B cell (primary cell): ENCODE results near the gene GMCL1. TPM values are rescaled to one million over a fixed set of nuclear protein-coding genes. Genes with fewer than 3 reads are reported as not detected.
"Not testable (repeated sequence)": the region's sequence is repeated elsewhere in the genome, so short reads cannot be mapped to it uniquely, and the experiment has no call there.

Experiments used
- ATAC-seq: fragments of 200-7000 bp; cut with Tn5 transposase; one replicate; pipeline ENCODE4 v1.10.0; 2021; ENCODE audit warnings: low read depth, mild to moderate bottlenecking, moderate number of reproducible peaks, moderate library complexity
- CTCF ChIA-PET: fragments of 350-600 bp; sonication (Branson Sonifier 250); formaldehyde crosslinking; loops from one replicate; lab custom pipeline; 2021; ENCODE audit warnings: antibody characterized with exemption, inconsistent platforms; lab: Charles Lee
- POLR2A ChIA-PET: fragments of 350-600 bp; sonication (Branson Sonifier 250); formaldehyde crosslinking; loops from one replicate; lab custom pipeline; 2021; ENCODE audit warnings: antibody characterized with exemption; lab: Charles Lee
- DNase-seq: peaks from one replicate; pipeline ENCODE4 v3.0.0; 2013
- H2AFZ ChIP-seq: 2 replicates; pipeline ENCODE4 v1.6.1; 2012; ENCODE audit warnings: mild to moderate bottlenecking, low read depth, low read length; ENCODE audit not compliant: insufficient read depth, poor library complexity, severe bottlenecking
- H3K27ac ChIP-seq, 2 donors: 1 replicate in 1 of 2; 2 replicates in 1 of 2; pipeline ENCODE4 v1.5.1; 2012 to 2013; ENCODE audit warnings: low read length in 2 of 2, mild to moderate bottlenecking in 2 of 2, moderate library complexity in 1 of 2
- H3K27me3 ChIP-seq, 4 experiments: fragments of 200-600 bp in 1 of 4; sonication (generic) in 1 of 4; replicated peaks in 1 of 4; 1 replicate in 2 of 4; 2 replicates in 2 of 4; pipeline versions ENCODE4 v1.6.1 to v1.7.0; 2013 to 2016; ENCODE audit warnings: low read length in 3 of 4, mild to moderate bottlenecking in 2 of 4, mixed read lengths in 1 of 4, moderate library complexity in 1 of 4; ENCODE audit not compliant: insufficient read depth in 4 of 4, control insufficient read depth in 3 of 4; ENCODE audit errors: control extremely low read depth in 1 of 4
- H3K36me3 ChIP-seq, 2 experiments: replicated peaks in 1 of 2; 1 replicate in 1 of 2; 2 replicates in 1 of 2; pipeline versions ENCODE4 v1.6.1 to v1.7.1; 2013; ENCODE audit warnings: low read length in 1 of 2; ENCODE audit not compliant: insufficient read depth in 2 of 2, control insufficient read depth in 1 of 2; ENCODE audit errors: control extremely low read depth in 1 of 2, extremely low read depth in 1 of 2
- H3K4me1 ChIP-seq, 2 donors: fragments of 200-600 bp in 1 of 2; sonication (generic) in 1 of 2; 1 replicate in 1 of 2; 2 replicates in 1 of 2; pipeline versions ENCODE4 v1.5.1 to v1.6.1; 2013 to 2017; ENCODE audit warnings: low read length in 2 of 2; ENCODE audit not compliant: control insufficient read depth in 2 of 2, insufficient read depth in 2 of 2
- H3K4me2 ChIP-seq: replicated peaks from 2 replicates; pipeline ENCODE3; 2012; ENCODE audit warnings: mild to moderate bottlenecking, low read depth, low read length; ENCODE audit not compliant: poor library complexity, severe bottlenecking
- H3K4me3 ChIP-seq, 5 experiments: fragments of 200-600 bp in 1 of 5; sonication (generic) in 1 of 5; 1 replicate in 3 of 5; 2 replicates in 2 of 5; pipeline versions ENCODE4 v1.5.1 to v1.7.0; 2011 to 2016; ENCODE audit warnings: low read length in 4 of 5, mild to moderate bottlenecking in 4 of 5, low read depth in 2 of 5, control low read depth in 1 of 5, moderate library complexity in 1 of 5; ENCODE audit not compliant: insufficient read depth in 1 of 5; ENCODE audit errors: control extremely low read depth in 1 of 5, extremely low read depth in 1 of 5
- H3K79me2 ChIP-seq: fragments of 200-600 bp; sonication (generic); one replicate; pipeline ENCODE4 v1.6.0; 2016; ENCODE audit warnings: low read length; ENCODE audit not compliant: control insufficient read depth, insufficient read depth
- H3K9ac ChIP-seq: fragments of 200-600 bp; sonication (generic); 2 replicates; pipeline ENCODE4 v1.6.1; 2017; ENCODE audit warnings: mild to moderate bottlenecking, low read length, moderate library complexity
- H3K9me3 ChIP-seq, 3 donors: one replicate each; pipeline versions ENCODE4 v1.6.1 to v1.7.1; 2013; ENCODE audit warnings: low read length in 2 of 3; ENCODE audit not compliant: control insufficient read depth in 2 of 3, insufficient read depth in 1 of 3; ENCODE audit errors: control extremely low read depth in 1 of 3
- H4K20me1 ChIP-seq: 2 replicates; pipeline ENCODE4 v1.6.0; 2012; ENCODE audit warnings: mild to moderate bottlenecking, low read length; ENCODE audit not compliant: insufficient read depth, control insufficient read depth, poor library complexity, severe bottlenecking
- H3K27ac Mint-ChIP-seq: one replicate; pipeline ENCODE4 v1.8.0; 2021; ENCODE audit warnings: mixed read lengths
- H3K27me3 Mint-ChIP-seq: one replicate; pipeline ENCODE4 v1.8.0; 2021; ENCODE audit warnings: mixed read lengths
- H3K4me1 Mint-ChIP-seq: one replicate; pipeline ENCODE4 v1.8.0; 2021; ENCODE audit warnings: mixed read lengths
- H3K4me3 Mint-ChIP-seq: one replicate; pipeline ENCODE4 v1.8.0; 2021; ENCODE audit warnings: mixed read lengths
- H3K9me3 Mint-ChIP-seq: one replicate; pipeline ENCODE4 v1.8.0; 2022; ENCODE audit warnings: mixed read lengths; ENCODE audit not compliant: insufficient read depth
- CTCF ChIP-seq: fragments of 200-600 bp; IDR thresholded peaks from one replicate; pipeline ENCODE4 v1.8.0; 2022; ENCODE audit warnings: antibody characterized with exemption, mild to moderate bottlenecking
- EZH2 ChIP-seq: IDR thresholded peaks from 2 replicates; pipeline ENCODE4 v1.6.1; 2012; ENCODE audit warnings: borderline replicate concordance, low read depth, mild to moderate bottlenecking, moderate library complexity, low read length; ENCODE audit not compliant: insufficient read depth, poor library complexity, severe bottlenecking
- WGBS: methylation state at CpG from one replicate; pipeline ENCODE4 v1.1.5; 2013; ENCODE audit warnings: missing lambda C conversion rate; ENCODE audit not compliant: insufficient coverage; 5-methylcytosine and 5-hydroxymethylcytosine counted together
- intact Hi-C: fragments of 100-400 bp; cut with micrococcal nuclease; formaldehyde crosslinking; loops from one replicate; pipeline ENCODE4 v1.10.0; 2022
- polyA plus RNA-seq: library from polyadenylated mRNA; depleted of rRNA; stranded (reverse); fragments of >200 nt; gene quantifications from 2 replicates; pipeline ENCODE4 v1.2.3, GENCODE V29; 2012
- total RNA-seq, 2 donors: library from RNA; stranded (reverse); fragments of 120-200 nt in 1 of 2; gene quantifications; 1 replicate in 1 of 2; 2 replicates in 1 of 2; pipeline versions ENCODE4 v1.2.3 to v1.2.4, GENCODE V29; 2013 to 2022

The GMCL1 gene
- total and polyA plus RNA-seq, 2 donors (not counting 1 experiment from before 2014, with no cell fraction given): 6.0 to 26.3 TPM

- peaks cover 24 to 26% of the 10 kb centered on the region in 2 donors for H3K4me1 ChIP-seq
- H3K9ac ChIP-seq: peak overlapping the region; percentile 73
- H2AFZ ChIP-seq: peak overlapping the region; percentile 90
- peak overlapping the region; percentile 99 for H3K4me3 Mint-ChIP-seq
- 2% methylated on average over 43 of the region's 45 CpGs for WGBS
- no peaks in the 10 kb centered on the region for H3K9me3 Mint-ChIP-seq
- peak; percentile 1 for ATAC-seq
- H3K9me3 ChIP-seq: no peaks in the 10 kb centered on the region
- no peaks in the 10 kb centered on the region for H3K27me3 Mint-ChIP-seq
- peaks cover 58% of the 10 kb centered on the region for H3K79me2 ChIP-seq
- H3K27ac ChIP-seq: peak overlapping the region; percentile 94 to 98
- CTCF ChIA-PET: no interaction called here
- TF ChIP-seq EZH2: no peak
- no peak for TF ChIP-seq CTCF
- H4K20me1 ChIP-seq: peaks cover 12% of the 10 kb centered on the region
- H3K4me3 ChIP-seq: peak overlapping the region; percentile 46 to 97 (median 72)
- H3K4me2 ChIP-seq: peak overlapping the region; percentile 78
- H3K4me1 Mint-ChIP-seq: peaks cover 45% of the 10 kb centered on the region
- H3K36me3 ChIP-seq: no peaks in the 10 kb centered on the region
- H3K27ac Mint-ChIP-seq: peak overlapping the region; percentile 77
- POLR2A ChIA-PET: interaction anchor here (0.6 kb wide), 1 partner anchor 336 kb away, joined by 3 read pairs; no protein-coding TSS in a partner anchor
- intact Hi-C loops: no loop called here
- no peaks in the 10 kb centered on the region for H3K27me3 ChIP-seq
- DNase-seq: no peak
These were observed 815 bp downstream of the GMCL1 start for GRCh38 chr2:69830045-69830905.

- H3K27ac Mint-ChIP-seq, H3K27me3 ChIP-seq, H2AFZ ChIP-seq, DNase-seq, H3K27me3 Mint-ChIP-seq, H3K27ac ChIP-seq, H3K36me3 ChIP-seq, H3K9me3 Mint-ChIP-seq, intact Hi-C loops, CTCF ChIA-PET, H3K9me3 ChIP-seq, ATAC-seq, POLR2A ChIA-PET: not testable (repeated sequence)
- Histone ChIP-seq H3K4me3 (peak overlapping the region in 3 of 5 experiments; percentile 62 to 77 (median 72)), H3K79me2 (peaks cover 62% of the 10 kb centered on the region), H3K9ac (peak overlapping the region; percentile 73), H4K20me1 (peaks cover 15% of the 10 kb centered on the region), H3K4me2 (peak overlapping the region; percentile 78), H3K4me1 (peaks cover 24 to 26% of the 10 kb centered on the region in 2 donors)
- WGBS: 97% methylated on average over 9 of the region's 13 CpGs
- H3K4me3 Mint-ChIP-seq: peak overlapping the region; percentile 99
- H3K4me1 Mint-ChIP-seq: peaks cover 51% of the 10 kb centered on the region
These were observed 1.4 kb downstream of the GMCL1 start for GRCh38 chr2:69830906-69831241.
